ENCODE data around the gene COL18A1.

Gene COL18A1

GRCh38 chr21:45415188-45415942 lies 10.4 kb downstream of the COL18A1 start:
- 93% methylated on average over 27 of the region's 32 CpGs for WGBS (ENCODE audit: insufficient coverage)
- POLR2A ChIA-PET: no interaction called here
- Histone ChIP-seq H3K4me3 (ENCODE audit: control insufficient read depth in 1 of 7, extremely low read depth in 1 of 7, insufficient read depth in 4 of 7, low read depth in 2 of 7, low read length in 6 of 7) (no peak overlapping the region), H3K27ac (ENCODE audit: insufficient read depth in 1 of 2, low read depth in 1 of 2, low read length in 2 of 2, poor library complexity in 1 of 2, severe bottlenecking in 2 of 2) (no peak overlapping the region), H3K36me3 (ENCODE audit: control insufficient read depth in 4 of 4, insufficient read depth in 4 of 4, low read length in 3 of 4) (no peaks in the 10 kb centered on the region), H3K9me3 (ENCODE audit: control extremely low read depth in 1 of 5, control insufficient read depth in 4 of 5, insufficient read depth in 2 of 5, low read depth in 1 of 5, low read length in 4 of 5) (no peaks in the 10 kb centered on the region), H3K27me3 (replicated peaks in 2 of 5; ENCODE audit: control insufficient read depth in 4 of 5, insufficient read depth in 5 of 5, low read length in 4 of 5) (peaks cover 0 to 14% (median 0%) of the 10 kb centered on the region in 5 experiments), H3K4me1 (ENCODE audit: control extremely low read depth in 1 of 4, control insufficient read depth in 4 of 4, insufficient read depth in 4 of 4, low read length in 3 of 4) (no peaks in the 10 kb centered on the region)
- CTCF ChIA-PET: interaction anchor here (1.3 kb wide), 1 partner anchor 13 kb away, joined by 3 read pairs; no protein-coding TSS in a partner anchor
- DNase-seq: no peak

DNA sequence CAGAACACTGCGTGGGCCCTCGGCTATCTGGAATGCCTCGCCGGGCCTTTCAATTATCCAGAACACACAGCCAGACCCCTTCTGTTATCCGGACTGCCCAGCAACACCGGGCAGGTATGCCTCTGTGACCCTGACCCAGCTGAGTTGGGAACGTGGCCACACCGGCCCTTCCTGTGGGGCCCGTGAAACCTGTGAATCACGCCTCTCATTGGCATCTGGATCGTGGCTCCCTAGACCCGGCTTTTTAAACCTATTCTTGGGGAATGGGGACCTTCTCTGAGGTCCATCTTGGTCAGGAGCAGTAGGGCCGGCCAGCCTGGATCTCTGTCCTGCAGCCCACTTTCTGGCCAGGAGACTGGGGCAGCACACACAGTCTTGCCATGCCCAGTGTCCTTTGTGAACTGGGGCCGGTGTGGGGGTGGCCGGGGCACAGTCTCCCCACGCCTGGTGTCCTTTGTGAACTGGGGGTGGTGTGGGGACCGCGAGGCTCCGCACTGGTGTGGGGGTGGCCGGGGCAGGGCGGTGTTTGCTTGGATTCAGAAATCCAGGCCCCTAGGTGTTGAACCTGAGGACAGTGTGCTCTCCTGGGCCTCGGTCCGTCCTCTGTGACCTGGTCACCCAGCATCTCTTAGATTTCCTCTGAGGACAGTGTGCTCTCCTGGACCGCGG lies 11.1 kb downstream of the COL18A1 start:
- H3K27me3 ChIP-seq (replicated peaks in 2 of 5; ENCODE audit: control insufficient read depth in 4 of 5, insufficient read depth in 5 of 5, low read length in 4 of 5): peaks cover 0 to 14% (median 0%) of the 10 kb centered on the region in 5 experiments
- H3K9me3 ChIP-seq (ENCODE audit: control extremely low read depth in 1 of 5, control insufficient read depth in 4 of 5, insufficient read depth in 2 of 5, low read depth in 1 of 5, low read length in 4 of 5): no peaks in the 10 kb centered on the region
- no peaks in the 10 kb centered on the region for H3K36me3 ChIP-seq (ENCODE audit: control insufficient read depth in 4 of 4, insufficient read depth in 4 of 4, low read length in 3 of 4)
- ChIA-PET POLR2A (no interaction called here), CTCF (interaction anchor here (1.3 to 1.9 kb wide), 2 partner anchors 9 to 14 kb away, joined by 3 to 5 read pairs; no protein-coding TSS in a partner anchor)
- WGBS (ENCODE audit: insufficient coverage): 93% methylated on average over 25 of the region's 25 CpGs
- DNase-seq: no peak
- no peak overlapping the region for H3K4me3 ChIP-seq (ENCODE audit: control insufficient read depth in 1 of 7, extremely low read depth in 1 of 7, insufficient read depth in 4 of 7, low read depth in 2 of 7, low read length in 6 of 7)
- H3K4me1 ChIP-seq (ENCODE audit: control extremely low read depth in 1 of 4, control insufficient read depth in 4 of 4, insufficient read depth in 4 of 4, low read length in 3 of 4): no peaks in the 10 kb centered on the region
- no peak overlapping the region for H3K27ac ChIP-seq (ENCODE audit: insufficient read depth in 1 of 2, low read depth in 1 of 2, low read length in 2 of 2, poor library complexity in 1 of 2, severe bottlenecking in 2 of 2)

DNA sequence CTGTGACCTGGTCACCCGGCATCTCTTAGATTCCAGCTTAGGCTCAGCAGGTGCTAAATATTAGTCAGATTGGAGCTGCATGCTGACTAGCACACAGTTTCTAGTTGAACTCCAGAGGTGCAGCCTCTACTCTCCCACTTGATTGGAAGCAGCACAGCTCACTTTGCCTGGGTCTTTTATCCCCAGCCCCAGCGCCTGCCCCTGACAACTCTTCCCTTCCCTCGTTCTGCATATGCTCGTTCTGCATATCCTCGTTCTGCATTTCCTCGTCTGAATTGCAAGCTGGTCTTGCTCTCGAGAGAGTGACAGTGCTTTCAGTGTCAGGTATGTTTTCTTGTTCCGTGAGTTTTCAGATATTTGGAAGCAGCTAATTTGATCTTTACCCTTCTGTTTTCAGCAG lies 11.7 kb downstream of the COL18A1 start:
- Histone ChIP-seq H3K4me1 (ENCODE audit: control extremely low read depth in 1 of 4, control insufficient read depth in 4 of 4, insufficient read depth in 4 of 4, low read length in 3 of 4) (no peaks in the 10 kb centered on the region), H3K4me3 (ENCODE audit: control insufficient read depth in 1 of 7, extremely low read depth in 1 of 7, insufficient read depth in 4 of 7, low read depth in 2 of 7, low read length in 6 of 7) (no peak overlapping the region), H3K27me3 (replicated peaks in 2 of 5; ENCODE audit: control insufficient read depth in 4 of 5, insufficient read depth in 5 of 5, low read length in 4 of 5) (peaks cover 0 to 14% (median 0%) of the 10 kb centered on the region in 5 experiments), H3K36me3 (ENCODE audit: control insufficient read depth in 4 of 4, insufficient read depth in 4 of 4, low read length in 3 of 4) (no peaks in the 10 kb centered on the region), H3K9me3 (ENCODE audit: control extremely low read depth in 1 of 5, control insufficient read depth in 4 of 5, insufficient read depth in 2 of 5, low read depth in 1 of 5, low read length in 4 of 5) (no peaks in the 10 kb centered on the region), H3K27ac (ENCODE audit: insufficient read depth in 1 of 2, low read depth in 1 of 2, low read length in 2 of 2, poor library complexity in 1 of 2, severe bottlenecking in 2 of 2) (no peak overlapping the region)
- no peak for DNase-seq
- POLR2A ChIA-PET: no interaction called here
- CTCF ChIA-PET: interaction anchor here (1.3 to 1.9 kb wide), 2 partner anchors 10 to 15 kb away, joined by 3 to 5 read pairs; no protein-coding TSS in a partner anchor
- 81% methylated on average over 6 of the region's 8 CpGs for WGBS (ENCODE audit: insufficient coverage)

DNA sequence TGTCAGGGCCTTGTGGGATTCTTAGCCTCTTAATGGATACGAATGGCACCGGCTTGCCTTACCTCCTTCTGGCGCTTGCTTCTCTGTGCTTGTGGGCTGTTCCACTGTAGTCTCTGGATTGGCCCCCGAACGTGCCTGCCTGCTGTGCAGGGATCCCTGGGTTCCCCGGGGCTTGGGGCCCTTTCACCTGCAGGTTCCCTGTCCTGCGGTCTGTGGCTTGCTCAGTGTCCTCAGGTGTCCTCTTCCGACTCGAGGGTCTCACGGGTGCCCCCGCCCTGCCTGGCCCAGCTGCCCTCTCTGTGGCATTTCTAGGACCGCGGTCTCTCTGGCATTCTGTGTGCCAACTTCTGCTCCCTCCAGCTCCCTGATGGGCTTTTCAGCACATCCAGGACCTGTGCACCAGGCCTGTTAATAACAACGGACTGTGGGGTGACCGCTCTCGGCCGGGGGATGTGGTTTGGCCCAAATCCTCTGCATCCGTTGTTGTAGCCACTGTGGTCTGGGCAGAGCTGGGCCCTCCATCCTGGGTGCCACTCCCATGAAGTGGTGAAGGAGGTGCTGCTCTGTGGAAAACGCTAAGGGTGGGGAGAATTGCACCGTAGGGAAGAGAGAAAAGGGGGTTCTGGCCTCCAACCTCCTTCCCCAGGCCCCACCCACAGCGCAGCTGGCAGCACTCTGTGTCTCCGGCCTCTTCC lies 12.4 kb downstream of the COL18A1 start:
- no peak for DNase-seq
- Histone ChIP-seq H3K36me3 (ENCODE audit: control insufficient read depth in 4 of 4, insufficient read depth in 4 of 4, low read length in 3 of 4) (no peaks in the 10 kb centered on the region), H3K9me3 (ENCODE audit: control extremely low read depth in 1 of 5, control insufficient read depth in 4 of 5, insufficient read depth in 2 of 5, low read depth in 1 of 5, low read length in 4 of 5) (no peaks in the 10 kb centered on the region), H3K27ac (ENCODE audit: insufficient read depth in 1 of 2, low read depth in 1 of 2, low read length in 2 of 2, poor library complexity in 1 of 2, severe bottlenecking in 2 of 2) (no peak overlapping the region), H3K4me3 (ENCODE audit: control insufficient read depth in 1 of 7, extremely low read depth in 1 of 7, insufficient read depth in 4 of 7, low read depth in 2 of 7, low read length in 6 of 7) (no peak overlapping the region), H3K27me3 (replicated peaks in 2 of 5; ENCODE audit: control insufficient read depth in 4 of 5, insufficient read depth in 5 of 5, low read length in 4 of 5) (peaks cover 0 to 14% (median 0%) of the 10 kb centered on the region in 5 experiments), H3K4me1 (ENCODE audit: control extremely low read depth in 1 of 4, control insufficient read depth in 4 of 4, insufficient read depth in 4 of 4, low read length in 3 of 4) (no peaks in the 10 kb centered on the region)
- POLR2A ChIA-PET: no interaction called here
- CTCF ChIA-PET: interaction anchor here (1.9 kb wide), 1 partner anchor 11 kb away, joined by 5 read pairs; no protein-coding TSS in a partner anchor
- WGBS (ENCODE audit: insufficient coverage): 88% methylated on average over 14 of the region's 22 CpGs

- Histone ChIP-seq H3K4me1 (ENCODE audit: control extremely low read depth in 1 of 4, control insufficient read depth in 4 of 4, insufficient read depth in 4 of 4, low read length in 3 of 4) (no peaks in the 10 kb centered on the region), H3K27ac (ENCODE audit: insufficient read depth in 1 of 2, low read depth in 1 of 2, low read length in 2 of 2, poor library complexity in 1 of 2, severe bottlenecking in 2 of 2) (no peak overlapping the region), H3K27me3 (replicated peaks in 2 of 5; ENCODE audit: control insufficient read depth in 4 of 5, insufficient read depth in 5 of 5, low read length in 4 of 5) (peaks cover 0 to 14% (median 0%) of the 10 kb centered on the region in 5 experiments), H3K9me3 (ENCODE audit: control extremely low read depth in 1 of 5, control insufficient read depth in 4 of 5, insufficient read depth in 2 of 5, low read depth in 1 of 5, low read length in 4 of 5) (no peaks in the 10 kb centered on the region), H3K4me3 (ENCODE audit: control insufficient read depth in 1 of 7, extremely low read depth in 1 of 7, insufficient read depth in 4 of 7, low read depth in 2 of 7, low read length in 6 of 7) (no peak overlapping the region), H3K36me3 (ENCODE audit: control insufficient read depth in 4 of 4, insufficient read depth in 4 of 4, low read length in 3 of 4) (no peaks in the 10 kb centered on the region)
- 91% methylated on average over 15 of the region's 20 CpGs for WGBS (ENCODE audit: insufficient coverage)
- ChIA-PET CTCF (interaction anchor here (1.9 kb wide), 1 partner anchor 11 kb away, joined by 5 read pairs; no protein-coding TSS in a partner anchor), POLR2A (no interaction called here)
- DNase-seq: no peak
These were observed 13.0 kb downstream of the COL18A1 start for GRCh38 chr21:45417951-45418300.

GRCh38 chr21:45418301-45419071 lies 13.5 kb downstream of the COL18A1 start:
- no peak overlapping the region for H3K27ac ChIP-seq (ENCODE audit: insufficient read depth in 1 of 2, low read depth in 1 of 2, low read length in 2 of 2, poor library complexity in 1 of 2, severe bottlenecking in 2 of 2)
- CTCF ChIA-PET: no interaction called here
- 90% methylated on average over 28 of the region's 34 CpGs for WGBS (ENCODE audit: insufficient coverage)
- H3K4me3 ChIP-seq (ENCODE audit: control insufficient read depth in 1 of 7, extremely low read depth in 1 of 7, insufficient read depth in 4 of 7, low read depth in 2 of 7, low read length in 6 of 7): no peak overlapping the region
- H3K36me3 ChIP-seq (ENCODE audit: control insufficient read depth in 4 of 4, insufficient read depth in 4 of 4, low read length in 3 of 4): no peaks in the 10 kb centered on the region
- peaks cover 0 to 12% (median 0%) of the 10 kb centered on the region in 5 experiments for H3K27me3 ChIP-seq (replicated peaks in 2 of 5; ENCODE audit: control insufficient read depth in 4 of 5, insufficient read depth in 5 of 5, low read length in 4 of 5)
- no peak for DNase-seq
- no peaks in the 10 kb centered on the region for H3K9me3 ChIP-seq (ENCODE audit: control extremely low read depth in 1 of 5, control insufficient read depth in 4 of 5, insufficient read depth in 2 of 5, low read depth in 1 of 5, low read length in 4 of 5)
- H3K4me1 ChIP-seq (ENCODE audit: control extremely low read depth in 1 of 4, control insufficient read depth in 4 of 4, insufficient read depth in 4 of 4, low read length in 3 of 4): no peaks in the 10 kb centered on the region
- POLR2A ChIA-PET: no interaction called here

All from common myeloid progenitor, CD34-positive (primary cell).